HG02610 (cell line): Measurements from ENCODE around the gene MDH1.
A peak's percentile ranks its signal among the peaks of the same experiment; 100 is the strongest.

ENCODE experiments used
- ATAC-seq: cut with Tn5 transposase; IDR thresholded peaks from one replicate; pipeline ENCODE4 v1.9.1; 2021; ENCODE audit warnings: mild to moderate bottlenecking, moderate library complexity; ENCODE audit not compliant: unreplicated experiment

The MDH1 gene

DNA sequence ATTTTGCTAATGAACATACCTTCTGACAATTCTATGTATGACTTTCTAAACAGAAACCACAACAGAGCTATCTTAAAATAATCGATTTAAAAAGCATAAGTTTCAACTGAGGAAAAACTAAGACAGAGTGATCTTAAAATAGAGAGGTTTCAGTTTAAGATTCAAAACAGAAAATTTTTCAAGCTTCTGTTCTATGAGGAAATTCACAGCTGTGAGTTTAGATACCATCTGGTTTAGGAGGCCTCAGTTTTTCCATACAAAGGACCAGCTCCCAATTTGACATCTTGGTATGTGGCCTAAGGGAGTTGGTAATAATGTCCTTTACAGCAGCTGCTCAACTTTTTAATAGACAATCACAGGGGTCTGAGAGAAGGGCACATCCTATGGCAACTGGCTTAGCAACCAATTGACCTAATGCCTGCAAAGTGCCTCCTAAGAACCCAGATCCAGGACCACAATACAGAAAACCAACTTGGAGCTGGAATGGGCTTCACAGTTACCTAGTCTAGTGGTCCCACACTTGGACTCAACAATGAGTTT, 39.7 kb downstream of the MDH1 start:
- no peak for ATAC-seq

DNA sequence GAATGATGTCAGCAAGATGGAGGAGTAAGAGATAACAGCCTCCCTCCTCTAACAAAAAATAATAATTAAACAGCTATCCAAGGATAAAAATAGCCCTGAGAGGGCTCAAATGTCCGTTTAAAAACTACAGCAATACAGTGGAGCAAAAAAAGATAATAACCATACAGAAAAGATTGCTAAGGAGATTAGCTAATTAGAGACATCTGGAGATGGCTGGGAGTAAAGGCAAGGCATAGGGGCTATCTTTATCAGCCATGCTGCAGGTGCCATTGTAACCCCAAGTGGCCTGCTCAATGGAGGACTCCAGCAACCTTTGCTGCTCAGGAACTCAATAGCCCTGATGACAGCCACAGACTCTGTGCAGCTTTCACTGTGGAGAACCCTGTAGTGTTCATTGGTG, 42.7 kb downstream of the MDH1 start:
- ATAC-seq = no peak

DNA sequence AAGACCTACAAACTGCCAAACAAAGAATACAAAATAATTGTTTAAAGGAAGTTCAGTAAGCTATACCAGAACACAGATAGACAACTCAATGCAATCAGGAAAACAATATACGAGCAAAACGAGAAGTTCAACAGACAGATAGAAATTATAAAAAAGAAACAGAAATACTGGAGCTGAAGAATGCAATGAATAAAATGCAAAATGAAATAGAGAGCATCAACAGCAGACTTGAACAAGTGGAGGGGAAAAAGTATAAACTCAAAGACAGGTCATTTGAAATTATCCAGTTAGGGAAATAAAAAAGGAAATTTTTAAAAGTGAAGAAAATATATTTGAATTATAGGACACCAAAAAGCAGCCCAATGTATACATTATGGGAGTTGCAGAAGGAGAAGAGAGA, 43.6 kb downstream of the MDH1 start:
- ATAC-seq = no peak

DNA sequence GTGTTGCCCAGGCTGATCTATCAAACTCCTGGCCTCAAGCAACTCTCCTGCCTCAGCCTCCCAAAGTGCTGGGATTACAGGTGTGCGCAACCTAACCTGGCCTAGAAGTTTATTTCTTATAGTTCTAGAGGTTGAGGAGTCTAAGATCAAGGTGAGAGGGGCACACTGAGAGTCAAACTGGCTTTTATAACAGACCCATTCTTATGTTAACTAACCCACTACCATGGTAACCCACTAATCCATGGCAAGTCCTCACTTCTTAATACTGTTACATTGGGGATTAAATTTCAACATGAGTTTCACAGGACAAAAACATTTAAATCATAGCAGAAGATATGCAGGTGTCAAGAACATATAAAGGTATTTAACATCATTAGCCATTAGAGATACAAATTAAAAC, 50.6 kb downstream of the MDH1 start:
- no peak for ATAC-seq

DNA sequence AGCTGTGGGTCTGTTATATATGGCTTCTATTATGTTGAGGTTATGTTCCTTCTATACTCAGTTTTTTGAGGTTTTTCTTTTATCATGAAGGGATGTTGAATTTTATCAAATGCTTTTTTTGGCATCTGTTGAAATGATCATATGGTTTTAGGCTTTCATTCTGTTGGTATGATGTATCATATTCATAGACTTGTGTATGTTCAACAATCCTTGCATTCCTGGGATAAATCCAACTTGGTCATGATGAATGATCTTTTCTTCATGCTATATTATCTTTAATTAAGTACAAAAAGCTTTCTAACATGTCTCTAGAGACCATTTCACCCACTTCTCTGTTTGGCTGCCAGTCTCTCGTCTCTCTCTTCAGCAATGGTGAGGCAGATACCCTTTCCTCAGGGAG, 54.2 kb downstream of the MDH1 start:
- no peak for ATAC-seq

DNA sequence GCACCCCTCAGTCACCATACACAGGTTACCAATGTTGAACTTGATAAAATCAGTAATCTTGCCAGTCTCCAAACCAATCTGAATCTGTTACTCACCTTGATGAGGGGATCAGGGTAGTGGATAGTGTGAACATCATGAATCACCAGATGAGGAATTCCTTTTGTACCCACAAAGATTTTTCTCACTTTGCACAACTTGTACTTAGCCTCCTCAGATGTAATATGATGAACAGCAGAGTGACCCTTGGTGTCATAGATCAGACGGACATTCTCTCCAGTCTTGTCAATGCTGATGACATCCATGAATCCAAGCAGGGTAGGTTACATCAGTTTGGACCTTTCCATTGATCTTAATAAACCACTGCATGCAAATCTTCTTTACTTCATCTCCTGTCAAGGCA, 54.7 kb downstream of the MDH1 start:
- ATAC-seq = no peak

DNA sequence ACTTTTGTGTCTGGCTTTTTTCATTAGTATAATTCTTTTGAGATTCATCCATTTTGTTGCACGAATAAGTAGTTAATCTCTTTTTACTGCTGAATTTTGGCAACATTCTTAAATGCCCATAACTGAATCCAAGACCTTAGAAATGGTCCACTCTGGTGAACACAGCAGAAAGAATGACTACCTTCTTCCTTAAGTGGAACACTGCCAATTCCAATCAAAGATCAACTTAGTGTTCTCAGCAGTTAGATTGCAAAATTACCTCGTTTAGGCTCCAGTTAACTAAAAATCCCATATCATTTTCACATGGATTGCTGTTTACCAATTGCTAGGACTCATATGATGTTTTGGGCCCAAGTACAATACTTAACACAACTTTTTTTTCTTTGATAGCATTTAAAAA, 59.9 kb downstream of the MDH1 start:
- no peak for ATAC-seq

DNA sequence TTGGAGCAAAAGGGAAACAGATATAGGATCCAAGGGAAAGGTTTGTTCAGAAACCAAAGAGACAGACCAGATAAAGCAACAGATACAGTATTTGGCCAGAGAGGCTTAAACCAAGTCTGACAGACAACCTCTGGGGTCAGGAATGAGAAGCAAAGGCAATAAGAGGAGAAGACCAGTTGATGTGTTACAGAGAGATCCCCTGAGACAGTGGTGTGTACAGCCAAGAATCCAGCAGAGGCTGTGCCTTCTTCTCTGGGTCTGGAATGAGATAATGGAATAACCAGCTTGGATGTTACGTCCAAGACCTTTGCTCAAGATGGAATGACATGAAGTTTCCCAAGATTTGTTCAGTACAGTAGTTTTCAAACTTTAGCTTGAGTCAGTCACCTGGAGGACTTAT, 61.1 kb downstream of the MDH1 start:
- ATAC-seq = no peak

DNA sequence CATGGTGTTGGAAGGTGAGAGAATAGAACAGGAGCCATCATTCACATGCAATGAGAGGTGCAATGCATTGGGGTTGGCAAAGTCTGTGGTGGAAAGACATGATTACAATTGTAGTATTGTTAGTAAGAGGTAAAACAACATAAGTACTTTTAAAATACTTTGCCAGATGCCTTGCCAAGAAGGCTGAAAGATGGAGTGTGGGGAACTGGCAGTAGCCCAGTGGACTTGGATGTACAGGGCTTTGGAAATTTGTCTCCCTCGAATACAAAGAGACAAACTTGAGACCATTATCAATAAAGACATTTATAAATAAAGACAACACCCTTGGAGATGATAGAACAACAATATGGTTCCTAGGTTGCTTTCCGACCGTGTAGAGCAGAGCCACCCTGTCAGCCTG, 62.0 kb downstream of the MDH1 start:
- ATAC-seq = no peak

DNA sequence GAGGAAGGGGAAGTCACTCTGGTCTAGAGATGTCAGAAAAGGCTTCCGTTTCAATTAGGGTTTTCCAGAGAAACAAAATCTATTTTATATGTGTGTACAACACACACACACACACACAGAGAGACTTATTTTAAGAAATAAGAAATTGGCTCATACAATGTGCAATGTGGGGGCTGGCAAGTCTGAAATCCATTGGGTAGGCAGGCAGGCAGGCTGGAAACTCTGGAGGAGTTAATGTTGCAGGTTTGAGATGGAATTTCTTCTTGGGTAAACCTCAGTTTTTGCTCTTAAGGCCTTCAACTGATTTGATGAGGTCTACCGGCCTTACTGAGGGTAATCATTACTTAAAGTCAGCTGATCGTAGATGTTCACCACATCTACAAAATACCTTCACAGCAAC, 62.6 kb downstream of the MDH1 start:
- no peak for ATAC-seq

DNA sequence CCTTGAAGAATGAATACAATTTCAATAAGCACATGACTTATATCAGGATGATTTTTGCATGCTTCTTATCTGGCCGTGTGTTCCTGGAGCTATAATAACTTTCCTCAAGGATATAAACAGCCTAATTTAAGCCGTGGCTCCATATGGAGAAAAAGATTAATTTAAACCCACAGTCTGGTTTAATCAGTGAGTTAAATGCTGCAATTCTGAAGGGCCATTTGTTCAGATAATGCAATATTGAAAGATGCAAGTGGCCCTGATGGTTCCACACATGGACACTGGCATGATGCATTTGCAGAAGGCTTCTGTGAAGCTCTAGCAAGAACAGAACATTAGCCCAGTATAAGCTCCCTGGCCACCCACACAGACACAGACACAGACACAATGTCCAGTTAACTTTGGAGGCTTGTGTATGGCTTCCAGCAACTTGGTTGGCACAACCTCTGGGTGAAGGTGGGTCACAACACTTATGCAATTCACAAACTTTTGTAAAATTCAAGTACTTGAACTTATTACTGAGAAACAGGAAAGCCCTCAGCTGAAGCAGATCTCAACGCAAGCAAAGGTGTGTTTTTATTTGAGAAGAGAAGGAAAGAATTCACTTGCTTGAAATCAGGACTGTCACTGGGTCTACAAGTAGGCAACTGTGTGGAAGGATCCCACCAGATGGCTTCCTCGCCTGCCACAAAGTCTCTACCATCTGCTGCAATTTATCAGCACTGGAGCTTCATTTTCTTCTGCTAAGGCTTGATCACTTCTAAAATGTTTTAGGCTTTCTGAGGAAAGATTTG, 63.3 kb downstream of the MDH1 start:
- no peak for ATAC-seq

DNA sequence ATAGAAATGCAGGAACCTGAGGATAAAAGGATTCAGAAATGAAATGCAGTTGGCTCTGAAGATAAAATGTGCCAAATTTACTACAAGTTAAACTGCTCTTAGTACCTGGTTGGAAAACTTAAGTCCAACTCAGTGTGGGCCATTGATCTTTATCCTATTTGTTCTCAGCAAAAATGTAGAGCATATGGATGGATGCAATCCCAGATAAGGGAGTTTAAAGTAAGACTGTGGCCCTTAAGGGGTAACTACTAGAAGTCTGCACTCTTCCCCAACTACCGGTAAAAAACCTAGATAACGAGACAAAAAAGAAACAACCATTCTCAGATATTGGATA, 63.9 kb downstream of the MDH1 start:
- no peak for ATAC-seq

DNA sequence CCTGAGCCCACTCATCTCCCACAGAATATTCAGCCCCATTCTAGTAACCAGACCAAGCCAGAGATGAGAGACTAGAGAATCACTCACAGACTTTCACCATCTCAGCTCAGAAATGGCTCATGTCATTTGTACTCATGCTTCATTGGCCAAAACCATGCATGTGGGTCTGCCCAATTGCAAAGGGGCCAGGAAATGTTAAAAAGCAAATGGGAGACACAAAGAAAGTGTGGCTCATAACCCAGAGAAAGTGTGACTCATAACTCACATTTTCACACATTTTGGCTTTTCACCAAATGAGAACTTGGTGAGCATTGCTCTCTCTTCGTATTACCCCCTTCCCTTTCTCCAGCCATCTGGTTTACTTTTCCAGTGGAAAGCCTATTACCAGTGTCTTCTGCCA, 66.2 kb downstream of the MDH1 start:
- peak; percentile 93 for ATAC-seq
